NCI-H146 (cell line): ENCODE results near the gene CHST13.
A peak's percentile ranks its signal among the peaks of the same experiment; 100 is the strongest.

Experiments
- DNase-seq: peaks from one replicate; lab custom pipeline; 2025; lab: John Stamatoyannopoulos, UW

The CHST13 gene

GRCh38 chr3:126541628-126542339, 17.8 kb downstream of the CHST13 start:
- DNase-seq, result no peak

- no peak for DNase-seq
These were observed 18.6 kb downstream of the CHST13 start for GRCh38 chr3:126542340-126543241.

- DNase-seq, result no peak
These were observed 19.6 kb downstream of the CHST13 start for GRCh38 chr3:126543457-126544061.

- peak; percentile 97 for DNase-seq
These were observed 20.8 kb downstream of the CHST13 start for GRCh38 chr3:126544596-126545281.

GRCh38 chr3:126545544-126545943, 21.6 kb downstream of the CHST13 start:
- no peak for DNase-seq

- no peak for DNase-seq
These were observed 22.1 kb downstream of the CHST13 start for GRCh38 chr3:126546013-126546412.

- DNase-seq, result no peak
These were observed 22.7 kb downstream of the CHST13 start for GRCh38 chr3:126546549-126547239.

GRCh38 chr3:126547721-126548120, 23.8 kb downstream of the CHST13 start:
- no peak for DNase-seq

GRCh38 chr3:126548556-126549466, 24.9 kb downstream of the CHST13 start:
- DNase-seq, result peak; percentile 27

GRCh38 chr3:126549861-126550487, 26.0 kb downstream of the CHST13 start:
- no peak for DNase-seq

GRCh38 chr3:126550488-126551051, 26.6 kb downstream of the CHST13 start:
- peak; percentile 49 for DNase-seq

- DNase-seq, result peak; percentile 48
These were observed 27.3 kb downstream of the CHST13 start for GRCh38 chr3:126551121-126551838.

GRCh38 chr3:126551839-126552687, 28.1 kb downstream of the CHST13 start:
- no peak for DNase-seq

GRCh38 chr3:126552688-126553283, 28.8 kb downstream of the CHST13 start:
- no peak for DNase-seq

GRCh38 chr3:126553284-126554084, 29.5 kb downstream of the CHST13 start:
- no peak for DNase-seq
